HG03095 (cell line): ENCODE results near the gene TANC1.

Source experiments
- ATAC-seq: cut with Tn5 transposase; IDR thresholded peaks from one replicate; pipeline ENCODE4 v1.9.1; 2021; ENCODE audit warnings: moderate library complexity; ENCODE audit not compliant: unreplicated experiment

TANC1 gene

DNA sequence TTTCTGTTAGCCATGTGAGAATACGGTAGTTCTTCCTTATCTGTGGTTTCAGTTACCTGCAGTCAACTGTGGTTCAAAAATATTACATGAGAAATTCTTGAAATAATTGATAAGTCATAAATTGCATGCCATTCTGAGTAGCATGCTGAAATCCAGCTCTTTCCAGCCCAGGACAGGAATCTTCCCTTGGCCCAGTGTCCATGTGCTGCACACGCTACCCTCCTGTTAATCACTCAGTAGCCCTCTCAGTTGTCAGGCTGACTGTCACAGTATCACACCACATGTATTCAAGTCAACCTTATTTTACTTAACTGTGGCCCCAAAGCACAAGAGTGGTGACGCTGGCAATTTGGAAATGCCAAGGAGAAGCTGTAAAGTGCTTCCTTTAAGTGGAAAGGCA lies 141.1 kb downstream of the TANC1 start:
- ATAC-seq, result no peak

DNA sequence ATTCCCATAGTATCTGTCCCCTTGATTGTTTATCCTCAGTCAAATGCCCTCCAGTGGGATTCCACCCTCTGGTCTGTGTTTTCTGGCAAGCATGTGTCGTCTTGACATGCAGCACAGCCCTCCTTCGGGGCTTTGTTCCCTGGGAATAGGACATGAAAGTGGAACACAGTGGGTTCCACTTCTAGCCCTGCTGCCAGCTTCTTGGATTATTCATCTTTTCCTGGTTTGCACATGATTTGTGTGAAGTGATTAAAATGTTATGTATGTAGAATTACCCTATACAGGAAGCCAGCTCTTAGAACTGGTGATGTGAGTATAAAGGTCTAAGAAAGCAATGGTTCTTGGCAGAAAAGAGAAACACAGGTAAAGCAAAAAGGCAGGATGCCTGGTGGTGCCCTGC lies 142.3 kb downstream of the TANC1 start:
- no peak for ATAC-seq

DNA sequence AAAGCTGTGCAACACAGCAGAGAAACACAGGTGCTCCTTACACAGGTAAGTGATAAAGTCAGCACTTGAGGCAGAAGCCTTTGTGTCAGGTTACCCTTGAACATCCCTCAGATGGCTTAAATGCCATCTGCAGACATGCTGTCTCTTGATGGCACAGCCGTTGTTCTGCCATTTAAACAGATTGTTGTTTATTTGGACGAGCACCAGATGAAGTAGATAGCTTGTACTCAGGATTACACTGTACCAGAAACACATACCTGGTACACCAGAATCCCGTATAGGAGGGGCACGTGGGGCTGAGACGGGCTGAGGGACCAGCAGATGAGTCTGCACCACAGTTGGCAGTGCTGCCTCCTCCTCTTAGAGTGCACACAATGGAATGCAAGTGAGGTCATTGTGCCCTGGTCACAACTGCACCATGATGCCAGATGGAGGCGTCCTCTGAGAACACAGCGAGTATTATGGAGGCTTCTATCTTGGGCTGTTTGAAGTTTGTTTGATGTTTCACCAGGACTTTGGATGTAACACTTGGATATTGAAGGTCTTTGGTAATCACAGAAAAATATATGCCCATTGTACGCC lies 143.0 kb downstream of the TANC1 start:
- ATAC-seq, result no peak

DNA sequence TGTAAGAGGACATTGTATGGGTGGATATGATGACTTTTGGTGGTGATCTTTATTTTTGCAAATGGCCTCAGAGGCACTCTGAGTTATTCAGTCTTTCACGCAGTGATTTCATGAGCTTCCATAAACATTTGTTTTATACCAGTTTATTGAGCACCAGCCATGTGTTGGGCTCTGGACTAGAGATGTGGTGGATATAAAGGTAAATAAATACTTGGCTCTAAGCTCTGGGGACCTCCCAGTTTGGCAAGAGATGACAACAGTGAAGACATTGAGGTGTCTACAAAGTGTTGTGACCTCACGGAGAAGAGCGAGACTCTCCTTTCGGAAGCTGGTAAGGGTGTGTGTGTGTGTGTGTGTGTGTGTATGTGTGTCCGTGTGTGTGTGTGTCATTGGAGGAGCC lies 146.4 kb downstream of the TANC1 start:
- ATAC-seq, result no peak

DNA sequence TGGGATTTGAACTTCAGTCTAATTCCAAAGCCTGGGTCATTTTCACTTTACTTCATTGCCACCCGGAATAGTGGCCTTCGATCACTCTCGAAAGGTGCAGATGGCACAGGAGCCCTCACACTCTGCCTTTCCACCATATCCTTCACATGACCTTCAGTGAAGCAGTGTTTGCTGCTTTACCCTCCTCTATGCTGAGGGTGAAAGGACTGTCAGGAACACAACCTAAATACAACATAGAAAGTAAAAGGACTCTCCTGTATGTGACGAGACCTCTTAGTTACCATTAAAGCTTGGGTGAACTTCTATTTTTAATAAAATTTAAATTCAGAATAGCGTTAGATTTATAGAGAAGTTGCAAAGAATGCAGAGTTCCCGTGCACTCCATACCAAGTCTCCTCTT lies 148.5 kb downstream of the TANC1 start:
- ATAC-seq, result no peak

DNA sequence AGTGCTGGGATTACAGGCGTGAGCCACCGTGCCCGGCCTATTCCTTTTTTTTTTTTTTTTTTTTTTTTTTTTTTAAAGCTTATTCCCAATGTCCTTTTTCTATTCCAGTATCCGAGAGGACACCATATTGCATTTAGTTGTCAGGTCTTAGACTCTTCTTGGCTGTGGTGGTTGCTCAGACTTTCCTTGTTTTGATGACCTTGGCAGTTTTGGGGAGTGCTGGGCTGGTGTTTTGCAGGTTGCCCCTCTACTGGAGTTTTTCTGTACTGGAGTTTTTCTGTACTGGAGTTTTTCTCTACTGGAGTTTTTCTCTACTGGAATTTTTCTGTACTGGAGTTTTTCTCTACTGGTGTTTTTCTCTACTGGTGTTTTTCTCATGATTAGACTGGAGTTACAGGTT lies 149.2 kb downstream of the TANC1 start:
- no peak for ATAC-seq

DNA sequence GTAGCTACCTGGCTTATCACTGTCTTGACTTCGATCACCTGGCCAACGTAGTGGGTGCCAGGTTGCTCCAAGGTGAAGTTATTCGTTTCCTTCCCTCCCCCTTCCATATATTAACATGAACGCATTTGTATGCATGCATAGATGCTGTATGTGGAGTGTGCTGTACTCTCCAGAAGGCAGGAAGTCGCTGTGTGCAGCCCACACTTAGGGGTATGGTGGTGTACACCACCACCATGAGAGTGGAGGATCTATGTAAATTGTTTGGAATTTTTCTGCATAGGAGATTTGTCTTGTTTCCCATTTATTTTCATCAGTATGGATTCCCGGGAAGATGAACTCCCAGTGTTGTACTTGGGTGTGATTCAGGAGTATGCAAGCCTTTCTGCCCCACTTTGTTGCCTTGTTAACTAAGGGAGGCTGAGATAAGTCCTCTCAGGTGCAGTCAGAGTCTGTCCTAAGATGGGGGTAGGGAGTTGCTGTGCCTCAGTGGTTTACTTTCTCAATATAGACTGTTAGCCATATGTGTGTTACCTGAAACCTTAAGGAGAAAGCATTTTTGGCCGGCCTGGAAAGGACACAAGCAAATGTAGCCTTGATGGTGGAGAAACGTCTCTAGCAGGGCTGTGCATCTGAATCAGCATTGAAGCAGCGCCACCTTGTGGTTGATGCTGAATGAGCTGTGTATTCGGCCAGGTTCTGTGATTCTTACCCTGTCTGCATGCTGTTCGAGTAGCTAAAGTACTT lies 149.8 kb downstream of the TANC1 start:
- no peak for ATAC-seq

DNA sequence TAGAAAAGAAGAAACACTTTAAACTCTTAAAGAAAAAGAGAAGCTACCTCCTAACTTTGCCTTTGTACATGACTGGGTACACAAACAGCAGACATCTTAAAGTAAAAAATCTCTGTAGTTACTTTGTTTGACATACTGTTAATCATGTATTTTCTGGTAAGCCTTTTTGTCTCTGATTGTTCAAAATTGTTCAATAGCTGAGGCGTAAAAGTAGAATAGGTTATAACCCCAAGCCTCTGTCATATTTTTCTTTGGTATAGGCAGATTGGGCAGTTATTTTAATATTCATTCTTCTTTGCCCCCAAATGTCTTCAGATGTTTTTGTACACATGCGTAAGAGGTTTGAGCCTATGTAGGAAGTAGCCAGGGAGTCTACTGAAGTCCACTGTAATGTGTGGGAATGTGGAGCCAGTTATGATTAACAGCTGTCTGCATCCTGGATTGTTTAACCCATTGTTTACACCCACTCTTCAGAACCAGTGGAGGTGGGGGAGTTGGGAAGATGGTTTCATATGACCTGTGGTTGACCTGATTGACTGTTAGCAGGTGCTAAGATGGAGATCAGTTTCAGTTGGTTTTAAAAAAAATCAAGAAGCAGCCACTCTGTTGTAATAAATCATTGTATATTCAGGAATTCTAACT lies 150.5 kb downstream of the TANC1 start:
- no peak for ATAC-seq

DNA sequence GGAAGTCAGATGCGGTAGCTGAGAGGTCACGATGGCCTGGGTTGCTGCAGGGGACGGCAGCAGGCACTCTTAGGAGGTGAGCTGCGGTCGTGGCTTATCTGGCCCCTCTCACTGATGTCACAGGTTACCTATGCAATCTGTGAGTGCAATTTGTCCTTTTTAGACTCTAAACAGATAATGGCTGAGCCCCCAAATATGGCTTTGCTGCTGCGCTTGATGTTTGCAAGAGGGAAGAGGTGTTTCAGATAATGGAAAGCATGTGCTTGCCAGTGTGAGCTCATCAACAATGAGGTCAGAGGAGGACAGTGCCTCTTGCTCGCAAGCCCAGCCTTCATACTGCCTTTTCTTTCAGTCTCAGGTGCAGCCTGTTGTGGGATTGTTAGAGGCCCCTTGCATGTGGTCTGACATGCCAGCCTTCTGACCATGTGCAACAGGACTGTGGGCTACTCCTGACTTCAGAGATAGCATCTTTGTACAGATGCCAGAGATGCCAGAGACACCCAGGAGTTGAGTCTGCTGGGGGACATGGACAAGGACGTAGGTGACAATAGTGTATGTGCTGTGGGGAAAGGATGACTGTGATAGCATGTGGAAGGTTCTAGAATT lies 151.3 kb downstream of the TANC1 start:
- no peak for ATAC-seq

DNA sequence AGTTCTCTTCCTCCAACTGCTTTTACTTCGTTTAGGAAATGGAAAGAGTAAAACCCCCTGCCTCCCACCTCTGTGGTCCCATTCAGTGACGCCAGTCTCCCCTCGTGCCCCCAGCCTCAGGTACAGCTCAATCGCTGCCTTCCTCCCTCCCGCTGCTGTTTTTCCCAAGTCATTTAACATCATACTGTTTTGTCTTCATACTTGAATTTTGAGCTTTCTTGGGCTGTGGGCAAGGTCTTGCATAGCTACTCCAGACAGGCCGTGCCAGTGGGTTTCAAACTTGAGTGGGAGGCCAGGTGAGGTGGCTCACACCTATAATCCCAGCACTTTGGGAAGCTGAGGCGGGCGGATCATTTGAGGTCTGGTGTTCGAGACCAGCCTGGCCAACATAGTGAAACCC lies 155.3 kb downstream of the TANC1 start:
- ATAC-seq, result no peak

DNA sequence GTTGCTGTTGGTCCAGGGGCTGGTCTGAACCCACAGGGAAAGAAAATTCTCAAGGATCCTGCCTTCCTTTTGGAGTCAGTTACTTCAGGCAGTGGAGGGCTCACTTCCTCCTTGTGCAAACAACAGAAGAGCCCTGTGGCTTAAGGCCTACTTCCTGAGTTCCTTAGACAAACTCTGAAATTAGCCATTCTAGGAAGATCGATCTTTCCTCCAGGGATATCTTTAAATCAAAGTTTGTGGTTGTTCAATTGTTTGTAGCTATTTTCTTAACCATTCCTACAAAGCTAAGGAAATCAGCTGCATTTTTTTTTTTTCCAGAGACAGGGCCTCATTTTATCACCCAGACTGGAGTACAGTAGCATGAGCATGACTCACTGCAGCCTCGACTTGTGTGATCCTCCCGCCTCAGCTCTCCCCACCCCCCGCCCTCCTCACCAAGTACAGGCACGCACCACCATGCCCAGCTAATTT lies 156.0 kb downstream of the TANC1 start:
- ATAC-seq, result no peak

DNA sequence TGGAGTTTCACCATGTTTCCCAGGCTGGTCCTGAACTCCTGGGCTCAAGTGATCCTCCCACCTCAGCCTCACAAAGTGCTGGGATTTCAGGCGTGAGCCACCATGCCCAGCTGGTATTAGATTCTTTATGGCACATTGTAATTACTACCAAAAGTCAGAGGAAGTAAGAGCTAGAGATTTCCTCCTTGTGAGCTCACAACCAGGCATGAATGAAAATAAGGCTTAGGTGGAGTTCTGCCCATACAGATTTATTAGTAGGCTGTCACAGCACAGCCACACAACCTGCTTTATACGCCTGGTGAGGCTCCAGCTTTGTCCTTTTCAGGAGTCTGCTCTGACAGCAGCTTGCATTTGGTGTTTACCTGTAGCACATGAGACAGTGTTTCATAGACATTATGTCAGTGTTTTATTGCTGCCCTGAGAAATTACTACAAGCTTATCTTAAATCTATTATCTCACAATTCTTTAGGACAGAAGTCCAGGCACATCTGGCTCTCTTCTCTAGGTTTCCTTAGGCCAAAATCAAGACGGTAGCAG lies 156.6 kb downstream of the TANC1 start:
- no peak for ATAC-seq

DNA sequence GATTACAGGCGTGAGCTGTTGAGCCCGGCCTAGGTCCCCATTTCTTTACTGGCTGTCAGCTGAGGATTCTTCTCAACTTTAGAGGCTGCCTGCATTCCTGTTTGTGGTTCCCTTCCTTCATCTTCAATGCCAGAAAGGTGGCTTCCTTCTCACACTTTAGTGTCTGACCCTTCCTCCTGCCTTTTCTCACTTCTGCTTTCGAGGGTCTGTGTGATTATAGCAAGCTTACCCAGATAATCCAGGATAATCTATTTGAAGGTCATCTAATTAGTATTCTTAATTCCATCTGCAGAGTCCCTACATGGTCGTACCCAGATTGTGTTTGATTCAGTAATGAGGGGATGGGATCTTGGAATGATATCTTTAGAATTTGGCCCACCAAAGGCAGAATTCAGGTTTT lies 157.4 kb downstream of the TANC1 start:
- no peak for ATAC-seq

DNA sequence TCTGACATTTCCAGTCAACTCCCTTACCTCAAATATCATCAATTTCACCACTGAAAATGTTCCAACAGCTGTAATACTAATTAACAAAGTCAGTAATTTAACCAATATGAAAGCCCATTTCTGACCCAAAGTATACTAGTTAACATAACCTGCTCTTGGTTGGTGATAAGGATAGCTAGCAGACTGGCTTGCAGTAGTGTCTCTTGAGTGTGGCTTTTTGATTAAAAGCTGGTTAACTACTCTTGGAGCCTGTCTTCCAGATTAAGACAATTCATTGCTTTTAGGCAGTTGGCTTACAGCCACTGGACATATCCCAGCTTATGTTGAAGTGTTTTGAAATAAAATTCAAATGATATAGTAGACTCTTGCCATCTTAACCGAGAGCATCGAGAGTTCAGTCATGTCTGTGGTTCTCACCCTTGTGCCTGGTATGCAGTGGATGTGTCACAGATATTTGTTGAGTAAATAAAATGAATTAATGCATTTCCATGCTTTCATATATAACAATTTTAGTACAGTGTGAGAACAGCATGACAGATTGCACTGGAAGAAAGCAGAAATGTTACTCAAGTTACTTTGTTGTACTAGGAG lies 158.1 kb downstream of the TANC1 start:
- no peak for ATAC-seq

DNA sequence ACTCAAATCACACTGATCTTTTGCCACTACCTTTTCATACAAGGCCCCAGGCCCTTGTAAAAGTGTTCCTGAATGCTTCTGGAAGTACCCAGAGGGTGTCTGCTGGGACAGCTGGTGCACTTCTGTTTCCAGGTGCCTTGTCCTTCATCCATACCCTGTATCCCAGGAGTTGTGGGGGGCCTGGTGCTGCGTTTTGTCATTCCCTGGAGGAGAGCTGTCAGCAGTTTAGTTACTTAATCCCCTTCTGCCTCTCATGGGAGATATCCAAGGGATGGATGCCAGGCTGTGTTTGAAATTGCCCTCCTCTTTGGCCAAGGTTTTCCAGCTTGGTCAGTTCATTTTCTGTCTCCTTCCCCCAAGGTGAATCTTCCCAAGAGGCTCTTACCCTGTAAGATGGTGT lies 159.8 kb downstream of the TANC1 start:
- ATAC-seq, result no peak

DNA sequence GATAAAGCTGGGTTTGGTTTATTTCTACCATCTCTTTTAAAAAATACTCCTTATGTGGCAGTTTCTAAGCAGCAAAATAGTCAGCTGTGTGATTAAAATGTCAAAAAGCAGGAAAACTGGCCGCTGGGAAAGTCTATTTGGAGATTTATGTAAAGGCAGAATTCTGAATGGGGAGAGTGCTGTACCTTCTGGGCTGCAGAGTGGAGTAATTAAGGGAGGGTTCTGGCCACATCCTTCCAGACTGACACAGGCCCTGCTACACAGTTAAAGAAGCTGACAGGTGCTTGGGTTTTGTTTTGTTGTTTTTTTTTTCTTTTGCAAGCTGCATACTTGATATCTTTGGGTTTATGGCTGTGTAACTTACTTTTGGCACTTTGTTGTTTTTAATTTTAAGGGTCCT lies 160.8 kb downstream of the TANC1 start:
- no peak for ATAC-seq

DNA sequence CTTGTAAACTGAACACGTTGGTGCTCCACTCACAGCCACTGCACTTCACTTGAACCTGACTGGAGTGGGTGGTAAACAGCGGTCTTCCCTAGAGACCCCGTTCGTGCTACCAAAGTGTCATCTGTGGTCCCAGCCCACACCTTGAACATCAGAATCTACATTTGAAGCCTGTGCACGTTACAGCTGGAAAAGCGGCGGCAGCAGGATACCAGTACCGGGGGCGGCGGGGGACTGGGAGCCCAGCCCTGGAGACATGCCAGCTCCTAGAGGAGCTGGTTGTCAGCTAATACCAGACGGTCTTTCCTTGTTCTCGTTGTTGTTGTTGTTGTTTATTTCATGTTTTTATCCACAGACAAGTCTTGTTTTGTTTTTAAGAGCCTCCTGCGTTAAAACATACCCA lies 161.4 kb downstream of the TANC1 start:
- ATAC-seq, result no peak

DNA sequence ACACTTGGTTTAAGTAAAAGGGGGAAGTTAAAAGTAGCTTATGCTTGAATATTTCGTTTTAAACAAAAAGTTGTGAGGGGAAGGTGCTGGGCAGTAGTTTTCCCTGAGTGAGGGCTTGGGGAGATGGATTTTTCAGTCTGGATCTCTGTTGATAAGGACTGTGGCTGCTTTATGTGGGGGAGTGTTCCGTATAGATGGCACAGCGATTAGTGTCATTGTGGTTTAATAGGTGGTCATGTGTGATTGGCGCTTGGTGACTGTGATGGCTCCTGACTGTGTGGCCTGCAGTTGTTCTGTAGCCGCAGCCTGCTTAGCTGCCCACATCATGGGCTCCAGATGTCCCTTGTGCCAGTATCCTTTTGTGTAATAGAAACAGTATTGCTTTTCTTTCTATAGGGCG lies 161.9 kb downstream of the TANC1 start:
- ATAC-seq, result no peak

DNA sequence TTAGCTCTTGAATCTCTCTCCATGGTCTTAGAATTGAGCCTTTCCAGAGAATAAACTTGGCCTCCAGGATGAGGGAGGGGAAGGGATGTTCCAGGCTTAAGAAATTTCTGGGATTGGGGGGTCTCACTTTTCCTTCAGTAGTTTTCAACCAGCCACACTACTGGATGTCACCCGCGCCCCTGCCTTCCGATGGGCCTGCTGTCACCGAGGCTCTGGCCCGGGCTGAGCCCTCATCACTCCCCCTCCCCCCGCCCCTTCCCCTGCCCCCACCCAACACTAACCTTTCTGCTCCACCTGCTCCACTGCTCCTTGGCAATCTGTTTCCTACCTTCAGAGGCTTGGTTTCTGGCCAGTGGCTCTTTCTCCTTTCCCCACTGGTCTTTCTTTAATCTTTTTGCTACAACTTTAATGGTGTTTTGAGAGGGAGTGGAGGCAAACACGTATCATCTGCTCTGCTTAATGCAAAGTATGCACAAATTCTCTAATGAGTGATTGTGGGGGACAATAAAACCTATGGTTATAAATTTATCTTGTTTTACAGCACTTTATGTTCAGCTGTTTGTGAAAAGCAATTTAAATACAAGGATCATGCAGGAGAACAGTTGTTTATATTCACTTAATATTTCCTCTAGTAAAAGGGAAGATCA lies 162.9 kb downstream of the TANC1 start:
- ATAC-seq, result no peak

DNA sequence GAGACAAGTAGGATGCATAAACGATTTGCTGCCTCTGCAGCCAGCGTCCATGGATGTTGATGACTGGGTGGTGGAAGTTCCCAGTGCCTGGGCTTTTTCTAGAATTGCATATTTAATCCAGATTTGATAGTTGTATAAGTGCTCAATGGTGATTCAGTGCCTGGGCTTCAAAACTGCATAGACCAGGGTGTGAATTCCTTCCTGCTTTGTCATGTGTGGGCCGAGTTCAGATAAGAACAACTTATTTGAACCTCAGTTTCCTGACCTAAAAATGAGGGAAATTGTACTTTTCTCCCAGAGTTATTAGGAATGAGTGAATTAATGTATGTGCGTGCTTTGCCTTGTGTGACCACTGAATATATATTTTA lies 163.5 kb downstream of the TANC1 start:
- ATAC-seq, result no peak

DNA sequence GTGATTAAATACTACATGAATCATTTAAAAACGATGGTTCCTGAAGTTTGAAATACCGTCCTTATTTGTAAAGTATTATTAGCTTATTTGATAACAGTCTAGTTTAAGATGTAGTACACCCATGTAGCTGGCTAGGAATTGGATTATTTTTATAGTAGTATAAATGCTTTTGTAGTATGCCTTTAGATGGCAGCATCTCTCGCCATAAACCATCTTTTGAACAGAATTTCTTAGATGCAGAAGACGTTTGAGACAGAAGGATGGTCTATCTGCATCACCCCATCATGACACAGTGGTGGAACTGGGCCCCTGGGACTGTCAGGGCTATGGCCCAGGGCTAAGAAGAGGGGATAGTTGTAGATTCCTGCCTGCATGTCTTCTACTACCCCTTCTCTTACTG lies 165.4 kb downstream of the TANC1 start:
- ATAC-seq, result no peak
